Activated naive CD8-positive, alpha-beta T cell treated with anti-CD3 and anti-CD28 coated beads for 36 hours (primary cell): ENCODE results near the gene PTPRO. TPM values are rescaled to one million over a fixed set of nuclear protein-coding genes. Genes with fewer than 3 reads are reported as not detected.

ENCODE experiments used
- DNase-seq: peaks from one replicate; pipeline ENCODE4 v3.0.0; 2021
- H3K27ac Mint-ChIP-seq: one replicate; pipeline ENCODE4 v1.8.0; 2022; ENCODE audit warnings: mild to moderate bottlenecking, moderate library complexity, mixed read lengths
- H3K27me3 Mint-ChIP-seq: one replicate; pipeline ENCODE4 v1.8.0; 2022; ENCODE audit warnings: mild to moderate bottlenecking, mixed read lengths
- H3K36me3 Mint-ChIP-seq: one replicate; pipeline ENCODE4 v1.8.0; 2021; ENCODE audit warnings: mild to moderate bottlenecking, mixed read lengths
- H3K4me1 Mint-ChIP-seq: one replicate; pipeline ENCODE4 v1.8.0; 2021; ENCODE audit warnings: mixed read lengths
- H3K4me3 Mint-ChIP-seq: one replicate; pipeline ENCODE4 v1.8.0; 2022; ENCODE audit warnings: mild to moderate bottlenecking, moderate library complexity, mixed read lengths
- H3K9me3 Mint-ChIP-seq: one replicate; pipeline ENCODE4 v1.8.0; 2022; ENCODE audit warnings: mixed read lengths
- total RNA-seq, 2 experiments: library from RNA; stranded (reverse); gene quantifications; one replicate each; pipeline ENCODE4 v1.2.3, GENCODE V29; 2021

PTPRO gene
- total RNA-seq, 2 experiments from 2014 or later, result 1.1 to 1.4 TPM

- Mint-ChIP-seq H3K4me1 (no peaks in the 10 kb centered on the region), H3K27me3 (peaks cover 25% of the 10 kb centered on the region), H3K9me3 (no peaks in the 10 kb centered on the region), H3K4me3 (no peak overlapping the region), H3K36me3 (no peaks in the 10 kb centered on the region), H3K27ac (no peak overlapping the region)
- DNase-seq, result no peak
Observed at GRCh38 chr12:15505616-15506015, 183.3 kb downstream of the PTPRO start.

DNA sequence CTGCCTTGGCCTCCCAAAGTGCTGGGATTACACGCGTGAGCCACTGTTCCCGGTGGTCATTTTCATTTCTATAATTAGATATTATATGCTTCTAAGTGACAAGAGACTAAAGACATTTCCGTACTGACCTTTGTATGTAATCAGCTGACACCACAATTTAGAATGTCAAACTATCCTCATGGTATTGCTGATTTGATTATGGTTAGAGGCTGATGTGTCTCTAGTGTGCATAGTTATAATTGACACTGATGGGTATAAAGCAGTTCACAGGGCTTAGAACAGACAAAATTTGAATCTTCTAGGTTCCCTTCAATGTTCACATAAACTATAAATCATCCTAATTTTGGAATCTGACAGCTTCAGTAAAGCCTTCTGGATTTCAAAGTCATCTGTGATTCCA is 192.7 kb downstream of the PTPRO start:
- DNase-seq, result no peak
- Mint-ChIP-seq H3K9me3 (peaks cover 2% of the 10 kb centered on the region), H3K27ac (no peak overlapping the region), H3K4me1 (peaks cover under 1% of the 10 kb centered on the region), H3K36me3 (no peaks in the 10 kb centered on the region), H3K4me3 (no peak overlapping the region), H3K27me3 (peaks cover 18% of the 10 kb centered on the region)

GRCh38 chr12:15520083-15520482 is 197.8 kb downstream of the PTPRO start:
- H3K27me3 Mint-ChIP-seq, result peaks cover 33% of the 10 kb centered on the region

DNA sequence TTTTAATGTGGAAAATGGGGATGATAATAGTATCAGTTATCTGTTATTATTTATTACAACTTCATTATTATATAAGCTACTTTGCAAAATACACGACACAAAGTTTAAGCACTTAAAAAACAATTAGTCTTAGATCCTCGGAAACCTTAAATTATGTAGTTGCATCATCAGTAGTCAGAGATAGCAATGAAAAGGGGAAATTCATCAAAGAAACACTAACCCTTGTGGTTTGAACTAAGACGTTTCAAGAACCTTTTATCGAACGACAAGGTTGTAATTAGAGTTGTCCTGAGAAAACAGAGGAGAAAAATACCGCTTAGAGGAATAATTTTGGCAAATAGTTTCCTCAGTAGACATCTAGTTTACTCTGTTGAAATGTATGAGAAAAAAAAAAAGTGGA is 198.5 kb downstream of the PTPRO start:
- no peak overlapping the region for H3K27ac Mint-ChIP-seq
- no peak for DNase-seq
- no peaks in the 10 kb centered on the region for H3K36me3 Mint-ChIP-seq
- no peak overlapping the region for H3K4me3 Mint-ChIP-seq
- peaks cover 33% of the 10 kb centered on the region for H3K27me3 Mint-ChIP-seq
- H3K4me1 Mint-ChIP-seq, result peaks cover 7% of the 10 kb centered on the region
- H3K9me3 Mint-ChIP-seq, result peaks cover 2% of the 10 kb centered on the region

More at GRCh38 chr12:15520083-15520482, 197.8 kb downstream of the PTPRO start:
- Mint-ChIP-seq H3K9me3 (peaks cover 2% of the 10 kb centered on the region), H3K36me3 (no peaks in the 10 kb centered on the region), H3K27ac (no peak overlapping the region), H3K4me1 (peaks cover 7% of the 10 kb centered on the region), H3K4me3 (no peak overlapping the region)
- DNase-seq, result no peak

DNA sequence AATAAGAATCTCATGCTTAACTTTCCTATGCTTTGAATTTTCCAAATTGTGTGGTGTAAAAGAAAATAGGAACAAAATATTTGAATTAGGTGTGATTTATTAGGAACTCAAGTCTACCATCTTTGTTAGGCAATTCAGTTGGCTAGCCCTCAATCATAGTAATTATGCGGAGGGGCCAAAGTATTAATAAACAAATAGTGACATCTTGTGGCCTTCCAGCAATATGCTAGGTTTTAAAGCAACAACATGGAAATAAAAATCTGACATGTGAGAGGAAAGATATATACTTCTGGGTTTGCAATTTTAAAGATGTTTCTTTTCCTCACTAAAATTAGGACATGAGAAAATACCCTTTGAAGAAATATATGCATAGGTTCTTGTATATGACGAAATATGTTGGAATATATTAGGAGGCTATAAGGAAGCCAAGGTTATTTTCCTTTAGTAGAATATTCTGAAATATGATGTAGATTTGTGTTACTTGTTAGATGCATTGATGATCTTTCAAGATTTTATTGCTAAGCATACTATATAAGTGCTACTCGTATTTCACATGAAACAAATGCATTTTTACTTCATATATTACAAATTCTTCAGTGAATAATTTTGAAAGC is 200.4 kb downstream of the PTPRO start:
- Mint-ChIP-seq H3K27ac (no peak overlapping the region), H3K9me3 (peaks cover 2% of the 10 kb centered on the region), H3K4me3 (no peak overlapping the region), H3K36me3 (no peaks in the 10 kb centered on the region), H3K4me1 (peaks cover 9% of the 10 kb centered on the region), H3K27me3 (peaks cover 30% of the 10 kb centered on the region)
- no peak for DNase-seq

DNA sequence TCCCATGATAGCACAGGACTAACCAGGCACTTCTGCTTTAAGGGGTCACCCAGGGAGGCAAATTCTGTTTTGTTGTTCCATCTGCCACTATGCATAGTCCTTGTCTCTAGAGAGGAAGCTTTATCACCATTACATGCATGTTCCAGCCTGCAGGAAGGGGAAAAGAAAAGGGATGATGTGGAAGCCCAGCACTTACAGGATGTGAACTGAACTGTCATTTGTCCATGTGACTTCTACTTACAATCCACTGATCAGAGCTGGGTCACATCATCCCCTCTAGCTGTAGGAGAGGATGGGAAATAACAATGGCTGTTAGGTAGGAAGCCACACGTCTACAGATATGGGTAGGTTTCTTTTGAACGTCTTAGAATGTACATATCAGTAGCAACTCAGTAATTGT is 203.1 kb downstream of the PTPRO start:
- Mint-ChIP-seq H3K36me3 (peaks cover 5% of the 10 kb centered on the region), H3K27me3 (peaks cover 10% of the 10 kb centered on the region), H3K9me3 (peaks cover 9% of the 10 kb centered on the region), H3K27ac (no peak overlapping the region), H3K4me3 (no peak overlapping the region), H3K4me1 (peaks cover 6% of the 10 kb centered on the region)
- DNase-seq, result no peak

GRCh38 chr12:15526033-15526432 is 203.7 kb downstream of the PTPRO start:
- Mint-ChIP-seq H3K9me3 (peaks cover 9% of the 10 kb centered on the region), H3K27ac (no peak overlapping the region), H3K27me3 (peaks cover 7% of the 10 kb centered on the region), H3K4me3 (no peak overlapping the region), H3K36me3 (peaks cover 5% of the 10 kb centered on the region), H3K4me1 (peaks cover 4% of the 10 kb centered on the region)
- DNase-seq, result no peak

- Mint-ChIP-seq H3K4me3 (no peak overlapping the region), H3K36me3 (peaks cover 5% of the 10 kb centered on the region), H3K27ac (no peak overlapping the region), H3K4me1 (peaks cover 5% of the 10 kb centered on the region), H3K9me3 (peaks cover 9% of the 10 kb centered on the region), H3K27me3 (no peaks in the 10 kb centered on the region)
- no peak for DNase-seq
Observed at GRCh38 chr12:15527201-15528080, 205.1 kb downstream of the PTPRO start.

- H3K27ac Mint-ChIP-seq, result no peak overlapping the region
- no peak for DNase-seq
- H3K27me3 Mint-ChIP-seq, result no peaks in the 10 kb centered on the region
- H3K4me3 Mint-ChIP-seq, result no peak overlapping the region
- peaks cover 10% of the 10 kb centered on the region for H3K4me1 Mint-ChIP-seq
- H3K36me3 Mint-ChIP-seq, result peaks cover 5% of the 10 kb centered on the region
- H3K9me3 Mint-ChIP-seq, result peaks cover 9% of the 10 kb centered on the region
Observed at GRCh38 chr12:15528666-15529065, 206.4 kb downstream of the PTPRO start.

DNA sequence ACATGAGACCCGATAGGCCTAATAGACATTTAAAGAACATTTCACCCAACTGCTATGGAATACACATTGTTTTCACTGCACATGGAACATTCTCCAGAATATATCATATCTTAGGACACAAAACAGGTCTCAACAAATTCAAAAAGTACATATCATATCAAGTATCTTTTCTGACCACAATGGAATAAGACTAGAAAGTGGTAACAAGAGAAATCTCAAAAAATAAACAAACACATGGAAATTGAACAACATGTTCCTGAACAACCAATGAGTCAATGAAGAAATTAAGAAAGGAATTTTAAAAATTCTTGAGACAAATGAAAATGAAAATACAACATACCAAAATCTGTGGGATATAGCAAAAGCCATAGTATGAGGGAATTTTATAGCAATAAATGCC is 208.1 kb downstream of the PTPRO start:
- no peak overlapping the region for H3K4me3 Mint-ChIP-seq
- H3K27me3 Mint-ChIP-seq, result no peaks in the 10 kb centered on the region
- peaks cover 10% of the 10 kb centered on the region for H3K4me1 Mint-ChIP-seq

DNA sequence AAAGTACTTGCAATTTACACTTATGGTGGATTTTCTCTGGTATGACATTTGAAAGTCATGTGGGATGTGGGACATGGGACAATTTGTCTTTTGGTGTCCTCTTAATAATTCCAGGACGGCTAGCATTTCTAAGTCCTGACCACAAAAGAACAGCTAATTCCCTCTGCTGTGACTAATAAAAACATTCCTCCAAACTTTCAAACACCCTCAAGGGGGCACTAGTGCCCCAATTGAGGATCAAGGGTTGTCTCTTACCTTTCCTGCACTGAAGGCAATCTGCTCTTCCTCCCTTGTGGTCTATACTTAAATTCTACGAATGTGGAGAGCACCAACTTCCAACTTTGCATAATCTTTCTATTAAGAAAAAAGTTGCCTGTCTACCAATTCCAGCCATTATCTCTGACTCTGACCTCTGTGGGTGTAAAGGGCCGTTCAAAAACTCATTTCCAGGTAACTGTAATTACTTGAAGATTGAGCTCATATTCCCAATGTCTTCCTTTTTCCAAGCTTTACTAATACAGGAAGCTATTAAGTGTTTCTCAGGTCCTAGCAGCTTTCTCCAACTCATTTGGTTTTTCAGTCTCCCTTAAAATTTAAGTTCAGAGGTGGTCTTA is 210.2 kb downstream of the PTPRO start:
- peak overlapping the region; percentile 32 for H3K27ac Mint-ChIP-seq
- DNase-seq, result peak; percentile 49
- no peak overlapping the region for H3K4me3 Mint-ChIP-seq
- H3K36me3 Mint-ChIP-seq, result peaks cover 5% of the 10 kb centered on the region
- peaks cover 12% of the 10 kb centered on the region for H3K9me3 Mint-ChIP-seq
- no peaks in the 10 kb centered on the region for H3K27me3 Mint-ChIP-seq
- peaks cover 8% of the 10 kb centered on the region for H3K4me1 Mint-ChIP-seq

More for the DNA sequence above, 208.1 kb downstream of the PTPRO start:
- Mint-ChIP-seq H3K27ac (no peak overlapping the region), H3K36me3 (peaks cover 5% of the 10 kb centered on the region), H3K9me3 (peaks cover 12% of the 10 kb centered on the region)
- no peak for DNase-seq

DNA sequence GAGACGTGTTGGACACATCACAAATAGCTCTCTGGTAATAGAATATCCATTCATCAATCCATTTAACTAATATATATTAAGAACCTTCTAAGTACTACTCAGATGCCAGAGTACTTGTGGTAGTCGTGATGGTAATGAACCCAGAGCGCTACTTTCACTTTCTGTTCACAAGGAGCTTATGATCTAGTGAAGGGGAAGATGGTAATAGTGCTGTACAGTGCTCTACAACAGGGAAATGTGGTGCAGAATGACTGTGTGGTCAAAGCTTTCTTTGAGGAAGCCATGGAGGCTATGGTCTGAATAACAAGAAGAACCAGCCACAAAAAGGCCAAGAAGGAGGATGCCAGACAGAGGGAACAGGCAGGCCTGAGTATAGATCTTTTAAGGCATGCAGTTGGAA is 212.0 kb downstream of the PTPRO start:
- Mint-ChIP-seq H3K9me3 (peaks cover 3% of the 10 kb centered on the region), H3K36me3 (no peaks in the 10 kb centered on the region), H3K27me3 (no peaks in the 10 kb centered on the region), H3K4me3 (peak overlapping the region; percentile 44), H3K4me1 (peaks cover 12% of the 10 kb centered on the region), H3K27ac (peak overlapping the region; percentile 81)
- no peak for DNase-seq

- peaks cover 3% of the 10 kb centered on the region for H3K9me3 Mint-ChIP-seq
- no peak overlapping the region for H3K4me3 Mint-ChIP-seq
- no peak for DNase-seq
- no peak overlapping the region for H3K27ac Mint-ChIP-seq
- no peaks in the 10 kb centered on the region for H3K36me3 Mint-ChIP-seq
- no peaks in the 10 kb centered on the region for H3K27me3 Mint-ChIP-seq
- peaks cover 12% of the 10 kb centered on the region for H3K4me1 Mint-ChIP-seq
Observed at GRCh38 chr12:15534874-15535273, 212.6 kb downstream of the PTPRO start.

GRCh38 chr12:15535352-15535781 is 213.1 kb downstream of the PTPRO start:
- no peak overlapping the region for H3K27ac Mint-ChIP-seq
- peaks cover under 1% of the 10 kb centered on the region for H3K36me3 Mint-ChIP-seq
- no peak overlapping the region for H3K4me3 Mint-ChIP-seq
- H3K4me1 Mint-ChIP-seq, result peaks cover 12% of the 10 kb centered on the region
- DNase-seq, result no peak
- no peaks in the 10 kb centered on the region for H3K27me3 Mint-ChIP-seq
- peaks cover 3% of the 10 kb centered on the region for H3K9me3 Mint-ChIP-seq

- Mint-ChIP-seq H3K9me3 (peaks cover 3% of the 10 kb centered on the region), H3K27me3 (no peaks in the 10 kb centered on the region), H3K36me3 (peaks cover 3% of the 10 kb centered on the region), H3K4me3 (no peak overlapping the region), H3K27ac (no peak overlapping the region), H3K4me1 (peaks cover 17% of the 10 kb centered on the region)
- no peak for DNase-seq
Observed at GRCh38 chr12:15536446-15536845, 214.1 kb downstream of the PTPRO start.
